ENCODE measurements around the gene TMEM43. TPM values are rescaled to one million over a fixed set of nuclear protein-coding genes. Genes with fewer than 3 reads are reported as not detected.

The TMEM43 gene
- polyA plus RNA-seq, 1 experiment: 246 TPM

DNA sequence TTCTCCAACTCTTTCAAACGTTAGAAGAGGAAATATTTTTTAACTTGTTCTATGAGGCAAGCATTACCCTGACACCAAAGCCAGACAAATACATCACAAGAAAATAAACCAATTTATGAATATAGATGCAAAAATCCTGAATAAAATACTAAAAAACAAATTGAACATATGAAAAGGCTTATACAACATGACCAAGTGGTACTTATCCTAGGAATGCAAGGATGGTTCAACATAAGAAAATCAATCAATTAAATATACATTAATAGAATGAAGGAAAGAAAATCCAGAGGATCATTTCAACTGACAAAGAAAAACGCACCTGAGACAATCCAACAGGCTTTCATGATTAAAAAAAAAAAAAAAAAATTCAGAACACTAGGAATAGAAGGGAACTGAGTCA, 36.4 kb downstream of the TMEM43 start:
- Histone ChIP-seq H3K27me3 (ENCODE audit: control insufficient read depth, insufficient read depth, low read length) (no peaks in the 10 kb centered on the region), H3K36me3 (ENCODE audit: control insufficient read depth, insufficient read depth, low read length) (peaks cover 49% of the 10 kb centered on the region), H3K4me3 (ENCODE audit: low read depth, low read length) (no peak overlapping the region)
- POLR2A ChIA-PET: no interaction called here
- TF ChIP-seq, protein P1, sequence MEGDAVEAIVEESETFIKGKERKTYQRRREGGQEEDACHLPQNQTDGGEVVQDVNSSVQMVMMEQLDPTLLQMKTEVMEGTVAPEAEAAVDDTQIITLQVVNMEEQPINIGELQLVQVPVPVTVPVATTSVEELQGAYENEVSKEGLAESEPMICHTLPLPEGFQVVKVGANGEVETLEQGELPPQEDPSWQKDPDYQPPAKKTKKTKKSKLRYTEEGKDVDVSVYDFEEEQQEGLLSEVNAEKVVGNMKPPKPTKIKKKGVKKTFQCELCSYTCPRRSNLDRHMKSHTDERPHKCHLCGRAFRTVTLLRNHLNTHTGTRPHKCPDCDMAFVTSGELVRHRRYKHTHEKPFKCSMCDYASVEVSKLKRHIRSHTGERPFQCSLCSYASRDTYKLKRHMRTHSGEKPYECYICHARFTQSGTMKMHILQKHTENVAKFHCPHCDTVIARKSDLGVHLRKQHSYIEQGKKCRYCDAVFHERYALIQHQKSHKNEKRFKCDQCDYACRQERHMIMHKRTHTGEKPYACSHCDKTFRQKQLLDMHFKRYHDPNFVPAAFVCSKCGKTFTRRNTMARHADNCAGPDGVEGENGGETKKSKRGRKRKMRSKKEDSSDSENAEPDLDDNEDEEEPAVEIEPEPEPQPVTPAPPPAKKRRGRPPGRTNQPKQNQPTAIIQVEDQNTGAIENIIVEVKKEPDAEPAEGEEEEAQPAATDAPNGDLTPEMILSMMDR (IDR thresholded peaks at IDR 0.05; ENCODE audit: insufficient read depth, low read depth, low read length): no peak
- no peak for DNase-seq (ENCODE audit: low read depth)
- CTCF ChIA-PET: interaction anchor here (0.9 kb wide), 1 partner anchor 8 kb away, joined by 3 read pairs; no protein-coding TSS in a partner anchor

DNA sequence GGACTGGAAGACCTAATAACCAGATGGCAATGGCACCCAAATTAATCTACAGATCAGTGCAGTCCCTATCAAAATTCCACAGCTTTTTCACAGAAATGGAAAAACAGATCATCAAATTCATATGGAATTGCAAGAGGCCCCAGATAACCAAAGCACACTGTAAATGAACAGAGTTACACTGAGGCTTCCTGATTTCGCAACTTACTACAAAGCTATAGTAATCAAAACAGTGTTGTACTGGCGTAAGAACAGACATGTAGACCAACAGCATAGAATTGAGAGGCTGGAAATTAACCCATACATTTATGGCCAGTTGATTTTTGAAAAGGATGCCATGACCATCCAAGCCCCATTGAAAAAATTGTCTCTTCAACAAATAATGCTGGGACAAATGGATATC, 37.3 kb downstream of the TMEM43 start:
- Histone ChIP-seq H3K36me3 (ENCODE audit: control insufficient read depth, insufficient read depth, low read length) (peaks cover 47% of the 10 kb centered on the region), H3K4me3 (ENCODE audit: low read depth, low read length) (no peak overlapping the region), H3K27me3 (ENCODE audit: control insufficient read depth, insufficient read depth, low read length) (no peaks in the 10 kb centered on the region)
- TF ChIP-seq, protein P1 (IDR thresholded peaks at IDR 0.05; ENCODE audit: insufficient read depth, low read depth, low read length): no peak
- DNase-seq (ENCODE audit: low read depth): no peak
- ChIA-PET POLR2A (no interaction called here), CTCF (interaction anchor here (0.7 to 0.9 kb wide), 2 partner anchors 9 to 81 kb away, joined by 3 to 4 read pairs; no protein-coding TSS in a partner anchor)

DNA sequence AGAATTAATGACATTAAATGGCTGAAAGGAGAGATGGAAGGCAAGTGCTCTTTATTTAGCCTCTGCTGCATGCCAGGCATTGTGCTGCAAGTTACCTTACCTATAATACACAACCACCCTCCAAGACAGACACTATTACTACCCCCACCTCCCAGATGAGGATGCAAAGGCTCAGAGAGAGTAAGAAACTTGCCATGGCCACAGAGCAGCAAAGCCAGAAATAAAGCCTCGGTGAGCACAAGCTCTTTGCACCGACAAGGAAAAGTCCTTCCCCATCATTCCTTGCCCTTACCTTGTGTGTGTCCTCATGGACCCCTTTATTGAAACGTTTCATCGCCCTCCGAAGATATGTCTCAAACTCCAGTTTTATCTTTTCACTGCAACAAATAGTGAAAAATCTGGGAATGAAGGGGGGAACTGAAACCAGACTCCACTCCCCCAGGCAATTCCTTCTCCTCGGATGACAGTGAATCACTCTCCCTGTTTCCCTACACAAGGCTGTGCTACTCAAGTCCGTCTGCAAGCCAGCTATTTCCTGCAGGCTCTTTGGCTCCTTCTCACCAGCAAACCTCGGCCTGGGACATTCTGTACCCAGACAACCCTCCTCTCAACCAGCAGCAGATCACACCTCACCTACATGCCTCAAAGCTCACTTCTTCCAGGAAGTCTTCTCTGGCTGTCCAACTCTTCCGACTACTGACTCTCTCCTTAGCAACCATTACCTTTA, 42.2 kb downstream of the TMEM43 start:
- ChIA-PET CTCF (interaction anchor here (1.8 kb wide), 1 partner anchor 94 kb away, joined by 4 read pairs; no protein-coding TSS in a partner anchor), POLR2A (interaction anchor here (0.5 to 1.1 kb wide), 2 partner anchors 11 to 257 kb away, joined by 3 to 4 read pairs; partner anchors contain the start of genes LSM3 and XPC)
- no peak for DNase-seq (ENCODE audit: low read depth)
- Histone ChIP-seq H3K36me3 (ENCODE audit: control insufficient read depth, insufficient read depth, low read length) (peaks cover 41% of the 10 kb centered on the region), H3K27me3 (ENCODE audit: control insufficient read depth, insufficient read depth, low read length) (no peaks in the 10 kb centered on the region), H3K4me3 (ENCODE audit: low read depth, low read length) (no peak overlapping the region)
- TF ChIP-seq, protein P1 (IDR thresholded peaks at IDR 0.05; ENCODE audit: insufficient read depth, low read depth, low read length): no peak

DNA sequence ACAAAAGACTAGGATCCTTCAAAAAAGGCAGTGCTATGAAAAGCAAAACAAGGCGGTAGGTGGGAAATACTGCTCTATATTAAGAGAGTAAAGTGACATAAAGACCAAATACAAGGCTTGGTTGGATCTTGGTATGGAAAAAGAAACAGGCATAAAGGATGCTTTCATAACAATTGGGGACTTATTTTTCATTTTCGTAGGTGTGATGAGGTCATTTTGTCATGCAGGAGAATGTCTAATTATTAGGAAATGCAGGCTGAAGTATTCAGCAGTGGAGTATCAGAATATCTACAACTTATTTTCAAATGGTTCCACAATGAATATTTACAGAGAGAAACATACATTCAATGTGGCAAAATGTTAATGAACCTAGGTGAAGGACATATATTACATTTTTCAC, 44.6 kb downstream of the TMEM43 start:
- TF ChIP-seq, protein P1 (IDR thresholded peaks at IDR 0.05; ENCODE audit: insufficient read depth, low read depth, low read length): no peak
- no peaks in the 10 kb centered on the region for H3K27me3 ChIP-seq (ENCODE audit: control insufficient read depth, insufficient read depth, low read length)
- ChIA-PET POLR2A (no interaction called here), CTCF (interaction anchor here (1.0 to 1.6 kb wide), 2 partner anchors 19 to 292 kb away, joined by 3 read pairs; no protein-coding TSS in a partner anchor)
- DNase-seq (ENCODE audit: low read depth): no peak
- H3K4me3 ChIP-seq (ENCODE audit: low read depth, low read length): no peak overlapping the region
- H3K36me3 ChIP-seq (ENCODE audit: control insufficient read depth, insufficient read depth, low read length): peaks cover 43% of the 10 kb centered on the region

DNA sequence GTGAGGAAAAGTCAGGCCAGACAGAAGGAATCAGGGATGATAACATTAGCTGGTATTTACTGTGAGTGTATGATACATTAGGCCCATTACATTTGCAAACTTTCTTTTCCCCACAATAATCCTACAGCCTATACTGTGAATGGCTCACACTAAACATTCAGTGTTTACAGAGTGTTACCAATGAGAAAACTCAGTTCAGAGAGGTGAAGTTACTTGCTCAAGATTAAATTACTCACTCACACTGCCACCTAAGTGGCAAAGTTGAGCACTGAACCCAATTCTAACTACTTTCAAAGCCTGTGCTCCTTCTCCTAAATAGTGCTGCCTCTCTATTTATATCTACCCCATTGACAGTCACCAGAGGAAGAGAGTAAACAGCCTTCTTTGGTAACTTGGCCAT, 45.0 kb downstream of the TMEM43 start:
- CTCF ChIA-PET: interaction anchor here (0.9 to 1.6 kb wide), 3 partner anchors 20 to 291 kb away, joined by 3 read pairs; no protein-coding TSS in a partner anchor
- POLR2A ChIA-PET: no interaction called here

More for the DNA sequence above, 45.0 kb downstream of the TMEM43 start:
- Histone ChIP-seq H3K36me3 (ENCODE audit: control insufficient read depth, insufficient read depth, low read length) (peaks cover 39% of the 10 kb centered on the region), H3K4me3 (ENCODE audit: low read depth, low read length) (no peak overlapping the region), H3K27me3 (ENCODE audit: control insufficient read depth, insufficient read depth, low read length) (no peaks in the 10 kb centered on the region)
- DNase-seq (ENCODE audit: low read depth): no peak
- TF ChIP-seq, protein P1 (IDR thresholded peaks at IDR 0.05; ENCODE audit: insufficient read depth, low read depth, low read length): no peak
